T-helper 2 cell treated with Interferon-gamma antibody and Interleukin-4, amounts not matched to agents 100 ng/mL and 5 ng/mL, for 36 hours (primary cell): Measurements from ENCODE around the gene PSMC2. TPM values are rescaled to one million over a fixed set of nuclear protein-coding genes. Genes with fewer than 3 reads are reported as not detected.

ENCODE experiments used
- intact Hi-C: fragments of 100-400 bp; cut with micrococcal nuclease; formaldehyde crosslinking; loops from one replicate; pipeline ENCODE4 v1.15.1; 2023
- total RNA-seq: library from RNA; stranded (reverse); gene quantifications from 2 replicates; pipeline ENCODE4 v1.2.3, GENCODE V29; 2022

The PSMC2 gene
- 162 and 166 TPM in 2 replicates for total RNA-seq

DNA sequence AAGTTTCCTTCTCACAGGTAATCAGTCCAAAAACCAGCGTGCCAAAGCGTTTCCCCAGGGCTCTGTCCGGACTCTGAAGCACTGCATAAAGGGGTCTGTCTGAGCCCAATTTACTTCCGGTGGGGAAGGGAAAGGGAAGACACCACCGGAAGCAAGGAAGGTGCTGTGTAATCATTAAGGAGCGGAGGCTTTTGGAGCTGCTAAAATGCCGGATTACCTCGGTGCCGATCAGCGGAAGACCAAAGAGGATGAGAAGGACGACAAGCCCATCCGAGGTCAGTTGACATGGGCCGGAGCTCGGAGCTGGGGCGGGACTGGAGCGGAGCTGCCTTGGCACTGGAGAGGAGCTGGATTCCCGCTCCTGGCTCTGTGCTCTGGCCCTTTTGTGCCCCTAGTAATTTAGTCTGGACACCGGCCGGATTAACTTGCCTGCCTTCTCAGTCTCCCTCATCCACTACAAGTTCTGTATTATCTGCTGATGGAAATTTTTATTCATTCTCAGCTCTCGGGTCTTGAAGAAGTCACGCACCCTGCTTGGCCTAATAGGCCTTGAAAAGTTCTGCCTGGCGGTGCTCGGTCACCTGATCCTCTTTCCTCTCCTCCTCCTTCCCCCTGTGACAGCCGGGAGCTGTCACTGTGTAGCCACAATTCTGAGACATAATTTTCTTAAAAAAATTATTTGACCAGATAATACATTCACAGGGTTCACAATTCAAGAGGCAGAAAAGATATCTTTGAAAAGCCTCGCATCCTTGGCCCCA is at the start of gene PSMC2:
PSMC2 (plus strand) TSS at position 137 of the 761 bp plus-strand sequence; CDS start at position 206, 69 bp downstream.
- intact Hi-C loops: loop anchor here (1.0 to 5.0 kb wide), 3 partner anchors 60 to 1665 kb away; no protein-coding TSS in a partner anchor

DNA sequence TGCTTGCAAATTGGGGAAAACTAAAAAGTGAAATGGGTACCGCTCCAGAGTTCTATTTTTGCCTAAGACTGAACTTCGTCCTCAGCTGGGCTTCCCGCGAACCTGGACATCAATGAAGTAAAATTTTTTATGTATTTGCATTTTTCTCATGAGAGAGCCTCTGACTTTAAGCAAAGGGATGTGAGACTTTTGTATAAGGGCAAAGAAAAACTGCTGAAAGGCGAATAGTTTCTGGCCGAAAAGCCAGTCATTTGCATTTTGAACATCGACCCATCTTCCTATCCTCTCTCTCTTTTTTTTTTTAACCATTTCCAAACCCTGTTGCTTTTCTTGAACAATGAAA is 49.6 kb upstream of the PSMC2 start:
- intact Hi-C loops: loop anchor here (1.0 to 10.0 kb wide), 6 partner anchors 18 to 859 kb away; partner anchors contain the start of genes ARMC10, DNAJC2, FBXL13 and NAPEPLD

DNA sequence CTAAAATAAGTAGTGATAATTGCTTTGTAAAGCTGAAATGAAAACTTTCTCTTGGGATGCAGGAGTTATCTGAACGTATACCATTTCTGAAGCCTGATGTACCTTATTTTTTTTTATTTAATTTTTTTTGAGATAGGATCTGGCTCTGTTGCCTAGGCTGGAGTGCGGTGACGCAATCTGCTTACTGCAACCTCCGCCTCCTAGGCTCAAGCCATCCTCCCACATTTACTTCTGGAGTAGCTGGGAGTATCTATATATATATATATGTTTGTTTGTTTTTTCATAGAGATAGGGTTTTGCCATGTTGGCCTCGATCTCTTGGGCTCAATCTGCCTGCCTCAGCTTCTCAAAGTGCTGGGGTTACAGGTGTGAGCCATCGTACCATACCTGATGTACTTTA is 47.8 kb upstream of the PSMC2 start:
- intact Hi-C loops: loop anchor here (5.0 to 10.0 kb wide), 3 partner anchors 152 to 858 kb away; partner anchors contain the start of genes ARMC10, FBXL13 and NAPEPLD

DNA sequence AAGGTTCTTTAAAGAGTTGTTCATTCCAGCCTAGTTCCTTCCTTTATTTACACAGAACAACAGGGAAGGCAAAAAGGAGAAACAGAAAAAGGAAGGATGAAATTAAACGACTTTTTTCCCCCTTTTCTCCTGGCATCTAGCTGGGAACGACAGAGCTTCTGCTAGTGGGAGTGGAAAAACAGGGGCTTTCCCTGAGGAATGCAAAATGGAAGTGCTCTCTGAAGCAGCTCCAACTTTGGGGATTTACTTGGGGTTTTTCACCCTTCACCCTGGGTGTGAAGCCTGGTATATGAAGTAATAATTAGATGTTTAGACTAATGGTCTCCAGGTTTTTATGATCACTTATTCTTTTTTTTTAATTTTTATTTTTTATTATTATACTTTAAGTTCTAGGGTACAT is 46.0 kb upstream of the PSMC2 start:
- intact Hi-C loops: no loop called here

DNA sequence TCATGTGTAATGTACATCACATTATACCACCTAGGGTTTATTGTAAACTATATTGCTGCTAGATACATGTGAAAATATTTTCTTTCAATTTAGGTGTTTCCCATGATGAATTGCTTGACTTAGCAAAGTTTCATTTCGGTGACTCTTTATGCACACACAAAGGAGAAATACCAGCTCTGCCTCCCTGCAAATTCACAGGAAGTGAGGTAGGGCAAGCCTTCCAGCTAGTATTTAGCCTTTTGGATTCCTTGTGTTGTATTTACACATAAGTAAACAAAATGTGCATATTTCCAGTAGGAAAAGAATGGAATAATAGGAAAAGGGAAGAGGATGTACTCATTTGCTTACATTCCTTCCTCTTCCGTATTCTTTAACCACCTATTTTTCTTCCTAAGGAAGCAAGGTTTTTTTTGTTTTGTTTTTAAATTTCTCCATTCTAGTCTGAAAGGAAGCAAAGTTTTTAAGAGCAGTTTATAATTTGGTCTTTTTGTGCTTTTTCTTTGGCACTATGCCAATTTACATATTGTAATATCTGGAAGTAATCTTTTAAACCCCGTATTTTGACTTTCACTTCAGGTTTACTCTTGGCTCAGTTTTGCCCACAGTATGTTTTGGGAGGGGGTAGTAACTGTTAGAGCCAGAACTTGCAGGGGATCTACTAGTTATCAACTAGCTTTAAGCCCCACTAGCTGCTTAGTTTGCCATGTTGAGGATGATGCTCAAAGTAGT is 39.8 kb upstream of the PSMC2 start:
- intact Hi-C loops: no loop called here

DNA sequence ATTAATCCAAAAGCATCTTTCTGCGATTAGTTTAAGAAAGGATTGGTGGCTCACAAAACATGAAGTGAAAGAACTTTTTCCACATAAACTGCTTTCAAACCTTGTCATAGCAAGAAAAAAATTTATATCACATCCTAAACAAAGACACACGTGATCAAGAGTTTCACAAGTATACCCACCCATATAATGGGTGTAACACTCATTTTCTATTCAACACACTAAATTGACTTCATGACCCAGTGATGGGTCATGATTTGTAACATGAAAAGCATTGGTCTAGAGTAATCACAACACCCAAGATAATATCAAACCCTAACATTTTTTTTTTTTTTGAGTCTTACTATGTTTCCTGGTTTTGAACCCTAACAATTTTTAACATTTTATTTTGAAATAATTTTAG is 32.6 kb upstream of the PSMC2 start:
- intact Hi-C loops: no loop called here

DNA sequence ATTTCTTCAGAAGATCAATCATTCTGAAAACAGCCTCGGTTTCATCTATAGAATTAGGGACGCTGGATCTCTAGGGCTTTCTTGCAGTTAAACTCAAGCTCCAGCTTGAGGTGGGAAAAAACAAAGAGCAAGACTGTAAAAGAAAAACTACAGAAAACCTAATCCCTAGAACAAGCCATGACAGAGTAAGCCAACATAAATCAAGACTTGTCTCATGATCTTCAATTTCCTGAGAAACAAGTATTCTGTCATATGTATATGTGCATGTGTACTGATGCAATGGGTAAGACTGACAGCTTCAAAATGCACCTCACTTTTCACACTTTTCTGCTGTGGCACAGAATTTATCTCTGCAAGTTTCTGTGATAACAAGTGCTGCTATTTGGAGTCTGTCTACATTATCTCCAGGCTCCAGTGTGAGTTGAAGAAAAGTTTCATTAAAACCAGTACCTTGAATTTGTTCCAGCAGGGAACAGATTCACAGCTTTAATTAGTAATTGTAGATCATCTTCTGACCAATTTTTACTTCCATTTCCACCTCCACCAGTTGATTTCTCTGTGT is 31.0 kb upstream of the PSMC2 start:
- intact Hi-C loops: no loop called here

DNA sequence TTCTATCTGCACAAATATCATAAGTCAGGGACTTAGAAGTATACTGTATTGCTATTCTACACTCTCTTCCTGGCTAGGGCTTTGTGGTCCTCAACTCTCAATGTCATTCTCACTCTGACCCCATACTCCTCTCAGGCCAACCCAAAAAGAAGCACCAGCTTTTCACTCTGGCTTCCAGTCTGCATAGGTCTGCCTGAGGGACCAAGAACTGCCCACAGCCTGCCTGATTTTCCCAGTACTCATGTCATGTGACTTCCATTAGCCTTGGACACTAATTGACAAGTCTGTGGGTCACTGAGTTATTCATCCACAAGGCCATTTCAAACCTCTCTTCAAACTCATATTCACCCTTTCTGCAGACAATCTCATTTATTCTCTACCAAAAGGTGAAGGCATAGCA is 30.4 kb upstream of the PSMC2 start:
- intact Hi-C loops: no loop called here

DNA sequence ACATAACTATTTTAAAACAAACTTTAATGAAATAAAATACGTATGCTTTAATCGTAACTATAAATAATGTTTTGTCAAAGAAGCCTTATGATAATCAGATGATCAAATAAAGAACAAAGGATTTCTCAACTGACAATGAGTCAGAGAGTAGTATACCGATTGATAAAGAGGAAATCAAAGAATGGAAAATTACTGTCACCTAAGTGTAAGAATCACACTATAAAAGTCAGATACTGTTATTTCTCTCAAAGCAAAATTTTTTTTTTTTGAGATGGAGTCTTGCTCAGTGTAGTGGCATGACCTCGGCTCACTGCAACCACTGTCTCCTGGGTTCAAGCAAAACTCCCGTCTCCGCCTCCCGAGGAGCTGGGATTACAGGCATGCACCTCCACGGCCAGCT is 21.7 kb upstream of the PSMC2 start:
- intact Hi-C loops: no loop called here

DNA sequence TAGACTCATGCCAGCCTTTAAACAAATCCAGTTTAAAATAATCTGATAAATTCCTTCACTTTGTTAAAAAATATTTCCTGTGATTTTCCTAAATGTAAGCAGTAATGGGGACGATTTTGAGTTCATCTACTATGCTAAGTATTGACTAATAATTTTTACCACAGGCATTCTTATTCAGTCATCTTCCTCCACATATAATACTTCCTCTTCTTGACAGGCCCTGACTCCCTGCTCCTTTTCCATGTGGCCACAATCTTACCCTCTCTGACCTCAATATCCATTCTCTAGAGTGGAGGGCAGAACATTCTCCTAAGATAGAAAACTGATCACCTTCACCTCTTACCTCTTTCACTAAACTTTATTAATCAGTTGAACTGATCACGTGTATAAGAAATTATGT is 10.7 kb upstream of the PSMC2 start:
- intact Hi-C loops: no loop called here

DNA sequence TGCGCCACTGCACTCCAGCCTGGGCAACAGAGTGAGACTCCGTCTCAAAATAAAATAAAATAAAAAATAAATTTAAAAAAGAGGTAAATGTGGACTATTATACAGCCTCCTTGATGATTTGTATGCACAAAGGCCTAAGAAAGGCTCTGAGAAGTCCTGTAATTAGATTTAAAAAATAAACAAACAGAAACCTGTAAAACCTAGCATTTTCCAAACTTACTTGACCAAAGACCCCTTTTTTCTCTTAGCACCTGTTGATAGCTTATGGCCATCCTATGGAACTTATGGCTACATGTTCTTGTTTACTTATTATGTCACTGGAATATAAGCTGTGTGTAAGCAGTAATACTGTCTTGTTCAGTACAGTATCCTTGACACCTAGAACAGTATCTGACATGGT is 8.6 kb upstream of the PSMC2 start:
- intact Hi-C loops: no loop called here

DNA sequence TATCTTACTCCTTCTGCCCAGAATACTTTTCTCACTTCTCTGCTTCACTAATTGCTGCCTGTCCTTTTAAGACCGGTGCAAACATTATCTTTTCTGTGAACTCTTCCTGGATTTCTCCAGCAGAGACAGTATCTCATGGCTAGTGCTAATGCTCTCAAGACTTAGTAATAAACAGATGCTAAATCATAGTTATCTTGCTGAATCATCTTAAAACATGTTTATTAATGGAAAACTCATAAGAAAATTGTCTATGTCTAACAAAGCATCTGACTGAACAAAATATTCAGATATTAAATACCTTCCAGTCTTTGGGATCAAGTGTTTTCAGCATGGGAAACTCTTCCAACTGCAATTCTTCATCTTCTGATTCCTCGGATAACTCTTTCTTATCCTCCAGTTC is 6.0 kb upstream of the PSMC2 start:
- intact Hi-C loops: no loop called here

DNA sequence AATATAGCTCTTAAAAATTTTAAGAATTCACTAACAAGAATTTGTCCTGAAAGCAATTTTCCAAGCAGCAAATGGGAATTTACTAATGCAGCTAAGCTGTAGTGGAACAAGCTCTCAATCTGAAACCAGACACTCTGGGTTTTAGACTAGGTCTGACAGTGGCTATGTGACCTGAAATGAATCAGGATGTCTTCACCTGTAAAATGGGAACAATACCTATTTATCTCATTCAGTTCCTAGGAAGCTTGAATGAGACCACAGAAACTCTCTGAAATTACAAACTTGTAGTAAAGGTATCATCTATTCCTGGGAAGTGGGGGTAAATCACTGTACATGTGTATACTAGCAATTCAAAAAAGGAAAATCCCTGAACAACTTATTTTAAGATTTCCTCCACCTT is 4.1 kb upstream of the PSMC2 start:
- intact Hi-C loops: no loop called here

DNA sequence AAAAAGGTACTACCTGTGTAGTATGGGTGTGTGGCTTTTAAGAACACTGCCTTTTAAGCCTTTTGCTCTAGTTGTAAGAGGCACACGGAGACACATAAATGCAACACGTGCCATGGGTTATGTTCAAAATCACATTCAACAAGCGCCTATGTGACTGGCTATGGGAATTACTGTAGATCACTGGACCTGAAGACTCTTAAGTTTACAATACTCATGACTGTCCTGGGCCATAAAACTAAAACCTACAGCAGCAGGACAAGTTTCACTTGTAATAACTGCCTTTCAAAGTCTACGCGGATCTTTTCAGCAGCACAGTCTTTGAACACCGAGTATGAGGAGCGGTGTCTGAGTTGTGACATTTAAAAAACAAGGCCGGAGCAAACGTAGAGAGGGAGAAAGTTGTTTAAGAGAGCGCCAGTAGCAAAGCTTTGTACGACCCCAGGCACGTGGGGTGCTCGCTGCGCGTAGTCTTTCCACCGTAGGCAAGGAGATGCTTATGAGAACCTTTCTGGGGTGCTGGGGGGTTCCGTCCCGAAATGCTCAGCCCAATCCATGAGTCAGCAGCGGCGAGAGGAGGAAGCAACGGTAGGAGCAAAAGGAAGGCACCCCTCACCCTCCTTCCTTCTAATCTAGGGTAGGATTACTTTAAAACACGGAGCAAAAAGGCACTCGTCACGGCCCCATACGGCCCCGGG is 3.5 kb upstream of the PSMC2 start:
- intact Hi-C loops: loop anchor here (1.0 kb wide), 2 partner anchors 47 to 269 kb away; partner anchors contain the start of genes ARMC10 and PMPCB

DNA sequence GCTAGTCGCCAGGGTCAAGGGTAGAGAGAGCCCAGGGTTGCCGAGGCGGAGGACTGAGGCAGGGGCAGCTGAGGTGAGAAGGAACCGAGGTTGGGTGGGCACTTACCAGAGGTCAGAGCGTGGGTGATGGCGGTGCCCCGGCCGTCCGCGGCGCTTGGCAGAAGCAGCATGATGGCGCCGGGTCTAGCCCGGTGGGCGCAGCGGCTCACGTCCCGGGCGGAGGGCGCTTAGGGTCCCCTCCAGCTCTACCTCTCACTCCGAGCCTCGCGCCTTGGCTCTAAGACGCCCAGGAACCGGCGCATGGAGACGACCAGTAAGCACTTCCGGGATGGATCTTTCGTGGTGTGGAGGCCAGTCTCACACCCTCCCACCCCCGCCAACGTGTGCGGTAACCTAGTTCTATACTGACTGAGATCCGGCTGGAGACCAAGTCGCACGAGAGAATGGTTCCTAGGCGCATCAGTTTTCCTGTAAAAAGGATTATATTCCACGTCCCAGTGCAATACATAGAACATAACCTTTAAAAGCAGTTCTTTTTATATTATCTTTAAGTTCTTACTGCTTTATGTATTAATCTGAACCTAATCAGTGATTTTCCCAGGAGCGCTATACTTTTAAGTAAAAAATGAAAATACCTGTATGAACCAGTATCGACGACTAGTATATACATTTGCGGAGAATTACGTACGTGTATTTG is 2.8 kb upstream of the PSMC2 start, which contains the start of gene DNAJC2:
DNAJC2 (minus strand) TSS at position 315 of the 697 bp plus-strand sequence; CDS start at position 170, 145 bp downstream.
- intact Hi-C loops: loop anchor here (1.0 to 5.0 kb wide), 3 partner anchors 47 to 1598 kb away; partner anchors contain the start of genes ARMC10 and PMPCB

DNA sequence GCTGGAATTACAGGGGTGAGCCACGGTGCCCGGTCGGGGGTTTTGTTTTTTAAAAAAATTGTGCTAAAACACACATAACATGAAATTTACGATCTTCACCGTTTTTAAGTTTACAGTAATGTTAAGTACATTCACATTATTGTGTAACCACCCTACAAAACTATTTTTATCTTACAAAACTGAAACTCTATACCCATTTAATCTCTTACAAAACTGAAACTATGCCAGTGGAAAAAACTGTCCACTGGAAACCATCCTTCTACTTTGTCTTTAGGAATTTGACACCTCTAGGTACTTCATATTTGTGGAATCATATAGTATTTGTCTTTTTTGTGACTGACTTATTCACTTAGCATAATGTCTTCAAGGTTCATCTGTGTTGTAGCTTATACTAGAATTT is 1.0 kb upstream of the PSMC2 start:
- intact Hi-C loops: loop anchor here (2.0 to 5.0 kb wide), 2 partner anchors 1596 to 1666 kb away; no protein-coding TSS in a partner anchor

DNA sequence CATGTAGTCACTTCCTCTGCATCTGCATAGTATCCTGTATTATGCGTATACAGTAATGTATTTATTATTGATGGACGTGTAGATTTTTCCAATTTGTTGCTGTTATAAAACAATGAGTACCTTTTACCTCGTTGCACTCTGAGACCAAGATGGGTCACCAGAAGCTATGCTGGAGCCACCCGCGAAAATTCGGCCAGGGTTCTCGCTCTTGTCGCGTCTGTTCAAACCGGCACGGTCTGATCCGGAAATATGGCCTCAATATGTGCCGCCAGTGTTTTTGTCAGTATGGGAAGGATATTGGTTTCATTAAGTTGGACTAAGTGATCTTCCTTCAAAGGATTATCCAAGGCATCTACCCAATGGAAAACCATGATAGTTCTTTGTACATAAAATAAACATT is 1.0 kb downstream of the PSMC2 start:
- intact Hi-C loops: loop anchor here (5.0 kb wide), 1 partner anchor 1594 kb away; no protein-coding TSS in a partner anchor

DNA sequence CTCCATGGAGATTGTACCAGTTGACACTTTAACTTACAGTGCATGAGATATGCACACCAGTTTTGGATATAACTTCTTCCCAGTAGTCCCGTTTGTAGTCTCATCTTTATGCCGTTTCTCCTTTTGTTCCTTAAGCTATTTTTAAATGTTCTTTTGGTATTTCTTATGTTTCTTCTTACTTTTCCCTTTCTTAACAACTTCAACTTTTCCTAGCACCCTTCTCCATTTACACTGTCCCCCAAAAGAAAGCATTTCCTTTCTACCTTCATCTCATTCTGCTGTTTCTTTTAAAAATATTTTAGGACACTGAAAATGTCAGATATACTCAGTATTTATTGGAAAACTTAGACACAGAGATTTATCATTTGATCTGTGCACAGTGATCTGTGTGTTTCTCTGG is 1.5 kb downstream of the PSMC2 start:
- intact Hi-C loops: loop anchor here (5.0 kb wide), 1 partner anchor 1593 kb away; no protein-coding TSS in a partner anchor

DNA sequence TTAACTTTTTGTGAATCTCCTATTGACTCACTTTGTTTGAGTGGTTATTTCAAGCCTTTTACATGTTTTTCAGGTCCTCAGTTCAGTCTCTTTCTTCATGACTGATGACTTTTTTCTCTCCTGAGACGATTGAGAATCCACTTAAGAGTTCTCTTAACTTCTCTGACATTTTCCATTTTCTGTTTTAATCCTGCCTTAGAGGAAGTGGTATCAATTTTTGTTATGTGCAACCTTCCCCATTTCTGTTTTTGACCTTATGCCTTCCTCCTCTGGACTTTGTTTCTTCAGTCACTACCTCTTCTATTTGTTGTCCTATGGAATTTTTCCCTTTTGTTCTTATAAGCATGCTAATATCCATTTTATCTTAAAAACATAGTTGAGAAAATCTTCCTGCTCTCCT is 2.4 kb downstream of the PSMC2 start:
- intact Hi-C loops: loop anchor here (5.0 kb wide), 1 partner anchor 1592 kb away; no protein-coding TSS in a partner anchor

DNA sequence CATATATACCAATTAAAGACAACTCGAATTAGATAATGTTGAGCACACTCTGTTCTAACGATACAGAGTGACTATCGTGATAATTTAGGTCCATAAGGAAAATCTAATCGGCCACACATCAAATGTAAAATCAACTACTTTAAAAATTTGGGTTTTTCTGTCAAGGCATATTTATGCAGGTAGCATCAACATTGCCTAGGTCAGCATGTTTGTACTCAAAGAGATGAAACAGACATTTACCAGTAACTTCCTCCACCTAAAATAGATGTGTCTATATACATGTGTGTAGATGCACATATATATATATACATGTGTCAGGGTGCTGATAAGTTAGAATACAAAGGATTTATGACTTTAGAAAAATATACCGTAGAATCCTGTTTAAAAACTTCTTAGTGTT is 22.0 kb downstream of the PSMC2 start:
- intact Hi-C loops: no loop called here
